Lung (tissue), 12 donors: ENCODE measurements around the gene MOCOS. TPM values are rescaled to one million over a fixed set of nuclear protein-coding genes. Genes with fewer than 3 reads are reported as not detected.

Experiments used
- ATAC-seq: fragments of 200-7000 bp; cut with Tn5 transposase; one replicate; pipeline ENCODE4 v1.9.1; 2020; ENCODE audit warnings: moderate number of reproducible peaks; ENCODE audit not compliant: insufficient read depth, low FRiP score
- DNase-seq, 3 donors: peaks; one replicate each; pipeline ENCODE4 v3.0.0-alpha.2; 2013 to 2017
- H3K27ac ChIP-seq, 2 donors: one replicate each; pipeline ENCODE4 v1.5.1; 2013; ENCODE audit warnings: mild to moderate bottlenecking in 2 of 2, moderate library complexity in 2 of 2, control low read depth in 1 of 2, inconsistent platforms in 1 of 2, low read depth in 1 of 2, low read length in 1 of 2
- H3K27me3 ChIP-seq, 3 donors: one replicate each; pipeline ENCODE4 v1.5.1; 2013; ENCODE audit warnings: low read length in 2 of 3; ENCODE audit not compliant: control insufficient read depth in 3 of 3, insufficient read depth in 3 of 3
- H3K36me3 ChIP-seq, 4 donors: one replicate each; pipeline ENCODE4 v1.5.1; 2013; ENCODE audit warnings: low read length in 4 of 4, mild to moderate bottlenecking in 1 of 4, moderate library complexity in 1 of 4; ENCODE audit not compliant: control insufficient read depth in 4 of 4, insufficient read depth in 4 of 4
- H3K4me1 ChIP-seq, 5 donors: one replicate each; pipeline ENCODE4 v1.5.1; 2013; ENCODE audit warnings: low read length in 5 of 5, mild to moderate bottlenecking in 2 of 5, moderate library complexity in 1 of 5; ENCODE audit not compliant: control insufficient read depth in 5 of 5, insufficient read depth in 5 of 5
- H3K4me3 ChIP-seq: one replicate; pipeline ENCODE4 v1.5.1; 2013; ENCODE audit warnings: mild to moderate bottlenecking, control low read depth, moderate library complexity
- H3K9ac ChIP-seq, 2 donors: one replicate each; pipeline ENCODE4 v1.5.1; 2013; ENCODE audit warnings: low read length in 2 of 2, control low read depth in 1 of 2; ENCODE audit not compliant: insufficient read depth in 1 of 2
- H3K9me3 ChIP-seq, 4 donors: one replicate each; pipeline ENCODE4 v1.5.1; 2013; ENCODE audit warnings: low read length in 3 of 4, mild to moderate bottlenecking in 1 of 4, moderate library complexity in 1 of 4; ENCODE audit not compliant: control insufficient read depth in 4 of 4, insufficient read depth in 3 of 4
- WGBS, 2 donors: extraction: QIAGEN DNeasy Blood & Tissue Kit; methylation state at CpG; one replicate each; pipeline ENCODE4 v1.1.7; 2013; 5-methylcytosine and 5-hydroxymethylcytosine counted together
- polyA plus RNA-seq, 2 donors: library from polyadenylated mRNA; stranded (reverse); fragments of 200-250 nt; gene quantifications; one replicate each; pipeline ENCODE4 v1.2.1, GENCODE V29; 2013
- total RNA-seq, 2 donors: library from RNA; depleted of rRNA in 1 of 2; stranded (reverse); fragments of >200 nt in 1 of 2; gene quantifications; one replicate each; pipeline ENCODE4 v1.2.1, GENCODE V29; 2014 to 2021
- TF ChIP-seq, protein P1 (sequence below): IDR thresholded peaks from 2 replicates; pipeline ENCODE4 v1.5.1; 2012; ENCODE audit warnings: mild to moderate bottlenecking; ENCODE audit errors: control extremely low read depth, extremely low read depth
- donor health status: control.
- donor health status: control.
- donor health status: Bipolar disorder and iron deficiency.
- donor health status: healthy.
- donor health status: DM: yes; HTN: yes; CAD: no.

The MOCOS gene
- total and polyA plus RNA-seq, 4 donors, result 0.68 to 4.1 (median 3.2) TPM

DNA sequence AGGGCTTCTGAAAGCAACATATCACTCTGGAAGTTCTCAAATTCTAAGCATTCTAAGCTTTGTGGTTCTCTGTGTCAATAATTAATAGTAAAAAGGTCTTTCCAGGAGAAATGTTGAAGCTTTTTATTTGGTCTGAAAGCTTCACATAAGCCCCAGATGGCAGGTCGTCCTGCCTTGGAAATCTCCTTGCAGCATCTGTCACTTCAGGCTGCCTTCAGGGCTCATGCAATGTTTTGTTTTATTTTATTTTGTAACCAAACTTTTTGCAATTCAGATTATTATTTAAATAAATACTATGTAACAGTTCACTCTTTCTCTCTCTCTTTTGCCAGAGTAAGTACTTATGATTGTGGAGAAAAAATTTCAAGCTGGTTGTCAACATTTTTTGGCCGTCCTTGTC lies 63.5 kb downstream of the MOCOS start:
- no peak for DNase-seq
- ATAC-seq, result no peak
- Histone ChIP-seq H3K9me3 (peaks cover 0 to 11% (median 3%) of the 10 kb centered on the region in 4 donors), H3K9ac (no peak overlapping the region), H3K4me3 (no peak overlapping the region), H3K4me1 (peaks cover 0 to 1% (median 0%) of the 10 kb centered on the region in 5 donors), H3K36me3 (no peaks in the 10 kb centered on the region), H3K27ac (no peak overlapping the region), H3K27me3 (no peaks in the 10 kb centered on the region)
- TF ChIP-seq, protein P1, sequence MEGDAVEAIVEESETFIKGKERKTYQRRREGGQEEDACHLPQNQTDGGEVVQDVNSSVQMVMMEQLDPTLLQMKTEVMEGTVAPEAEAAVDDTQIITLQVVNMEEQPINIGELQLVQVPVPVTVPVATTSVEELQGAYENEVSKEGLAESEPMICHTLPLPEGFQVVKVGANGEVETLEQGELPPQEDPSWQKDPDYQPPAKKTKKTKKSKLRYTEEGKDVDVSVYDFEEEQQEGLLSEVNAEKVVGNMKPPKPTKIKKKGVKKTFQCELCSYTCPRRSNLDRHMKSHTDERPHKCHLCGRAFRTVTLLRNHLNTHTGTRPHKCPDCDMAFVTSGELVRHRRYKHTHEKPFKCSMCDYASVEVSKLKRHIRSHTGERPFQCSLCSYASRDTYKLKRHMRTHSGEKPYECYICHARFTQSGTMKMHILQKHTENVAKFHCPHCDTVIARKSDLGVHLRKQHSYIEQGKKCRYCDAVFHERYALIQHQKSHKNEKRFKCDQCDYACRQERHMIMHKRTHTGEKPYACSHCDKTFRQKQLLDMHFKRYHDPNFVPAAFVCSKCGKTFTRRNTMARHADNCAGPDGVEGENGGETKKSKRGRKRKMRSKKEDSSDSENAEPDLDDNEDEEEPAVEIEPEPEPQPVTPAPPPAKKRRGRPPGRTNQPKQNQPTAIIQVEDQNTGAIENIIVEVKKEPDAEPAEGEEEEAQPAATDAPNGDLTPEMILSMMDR, result no peak
- WGBS, 2 donors, result 55 to 80% methylated on average over 2 of the region's 2 CpGs

GRCh38 chr18:36255072-36255698 lies 67.9 kb downstream of the MOCOS start:
- Histone ChIP-seq H3K4me1 (peaks cover 0 to 1% (median 0%) of the 10 kb centered on the region in 5 donors), H3K36me3 (no peaks in the 10 kb centered on the region), H3K9ac (no peak overlapping the region), H3K27ac (no peak overlapping the region), H3K9me3 (no peaks in the 10 kb centered on the region), H3K27me3 (no peaks in the 10 kb centered on the region), H3K4me3 (no peak overlapping the region)
- 72 to 84% methylated on average over 10 of the region's 10 CpGs for WGBS, 2 donors
- no peak for ATAC-seq
- no peak for DNase-seq
- TF ChIP-seq, protein P1, result no peak

- Histone ChIP-seq H3K4me3 (no peak overlapping the region), H3K27ac (no peak overlapping the region), H3K4me1 (peaks cover 0 to 1% (median 0%) of the 10 kb centered on the region in 5 donors), H3K9me3 (peaks cover 0 to 3% (median 0%) of the 10 kb centered on the region in 4 donors), H3K9ac (no peak overlapping the region), H3K27me3 (peaks cover 0 to 3% (median 0%) of the 10 kb centered on the region in 3 donors), H3K36me3 (no peaks in the 10 kb centered on the region)
- DNase-seq (no peak), ATAC-seq (no peak)
- WGBS, 2 donors, result 93 to 94% methylated on average over 7 of the region's 7 CpGs
- TF ChIP-seq, protein P1, result no peak
These were observed 68.8 kb downstream of the MOCOS start for GRCh38 chr18:36256094-36256493.
